Measurements from ENCODE around the gene DSC1.

- TF ChIP-seq CTCF (IDR thresholded peaks at IDR 0.05) (no peak), POLR2A (IDR thresholded peaks at IDR 0.05) (no peak), EP300 (IDR thresholded peaks at IDR 0.05) (no peak)
Measured at GRCh38 chr18:31199190-31199769, 36.6 kb upstream of the DSC1 start.
